GM19438 (cell line): Measurements from ENCODE around the gene GAS5.
"Not testable (repeated sequence)": the region's sequence is repeated elsewhere in the genome, so short reads cannot be mapped to it uniquely, and the experiment has no call there.

Experiments used
- ATAC-seq: cut with Tn5 transposase; IDR thresholded peaks from one replicate; pipeline ENCODE4 v1.9.1; 2021; ENCODE audit warnings: low read depth; ENCODE audit not compliant: unreplicated experiment

The GAS5 gene

DNA sequence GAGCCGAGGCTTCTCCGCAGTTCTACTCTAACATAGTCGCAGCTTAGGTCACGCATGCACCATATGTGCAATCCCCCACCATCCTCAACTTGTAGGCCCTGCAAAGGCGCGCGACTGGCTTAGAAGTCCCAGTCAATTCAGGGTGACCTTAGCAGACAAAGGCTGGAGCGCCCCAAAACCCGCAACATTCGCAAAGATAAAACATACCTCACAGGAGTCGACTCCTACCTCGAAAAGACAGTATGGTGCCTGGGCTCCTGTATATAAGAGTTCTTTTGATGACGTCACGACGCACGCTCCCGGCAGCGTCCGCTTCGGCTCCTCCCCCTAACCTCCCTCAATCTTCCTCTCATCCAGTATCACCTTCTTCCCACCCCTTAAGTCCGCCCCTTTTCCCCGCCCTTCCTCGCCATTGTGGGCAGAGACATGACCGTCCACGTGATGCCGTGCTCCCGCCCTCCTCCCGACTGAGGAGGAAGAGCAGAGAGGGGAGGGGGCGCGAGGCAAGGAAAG lies at the start of gene GAS5:
Gene GAS5, minus strand, starts transcription at position 237 of the 513 bp plus-strand sequence.
- peak; percentile 73 for ATAC-seq

DNA sequence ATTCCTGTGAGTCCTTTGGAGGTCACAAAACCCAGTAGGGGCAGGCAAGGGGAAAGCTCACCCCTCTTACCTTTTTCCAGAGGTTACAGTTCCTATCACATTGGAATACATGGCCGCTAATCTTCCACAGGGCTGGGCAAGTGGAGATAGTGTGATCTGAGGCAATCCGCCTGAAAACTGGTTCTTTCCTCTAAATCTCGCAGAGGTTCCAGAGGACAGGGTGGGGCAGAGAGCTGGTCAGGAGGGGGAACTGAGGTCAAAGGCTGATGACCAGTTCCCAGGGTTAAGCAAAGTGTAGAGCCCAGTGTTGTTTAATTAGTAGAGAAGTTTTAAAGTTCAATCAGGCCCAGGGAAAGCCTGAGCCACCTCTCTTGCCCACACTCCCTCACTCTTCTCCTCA lies 49.4 kb upstream of the GAS5 start, which contains the start of gene SERPINC1:
Gene SERPINC1, minus strand, starts transcription at position 179 of the 400 bp plus-strand sequence. Its CDS starts 68 bp downstream, at position 111.
- ATAC-seq: no peak

DNA sequence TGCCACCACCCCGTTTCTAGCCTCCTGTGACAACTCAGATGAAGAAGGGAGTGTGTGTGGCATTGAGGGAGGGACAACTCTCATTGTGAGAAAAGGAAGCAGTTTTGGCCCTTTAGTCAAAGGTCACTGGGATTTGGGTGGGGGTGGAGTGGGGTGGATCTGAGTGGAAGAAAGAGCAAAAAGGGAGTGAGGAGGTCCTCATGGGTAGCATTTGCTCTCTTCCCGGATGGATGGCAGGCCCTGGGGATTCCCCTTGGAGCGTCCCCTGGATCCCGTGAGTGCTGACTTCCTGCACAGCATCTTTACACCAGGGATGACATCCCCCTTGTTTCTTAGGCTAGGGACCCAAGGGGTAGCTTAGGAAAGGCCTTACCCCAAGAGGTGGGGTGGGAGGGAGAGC lies 48.9 kb upstream of the GAS5 start:
- no peak for ATAC-seq

DNA sequence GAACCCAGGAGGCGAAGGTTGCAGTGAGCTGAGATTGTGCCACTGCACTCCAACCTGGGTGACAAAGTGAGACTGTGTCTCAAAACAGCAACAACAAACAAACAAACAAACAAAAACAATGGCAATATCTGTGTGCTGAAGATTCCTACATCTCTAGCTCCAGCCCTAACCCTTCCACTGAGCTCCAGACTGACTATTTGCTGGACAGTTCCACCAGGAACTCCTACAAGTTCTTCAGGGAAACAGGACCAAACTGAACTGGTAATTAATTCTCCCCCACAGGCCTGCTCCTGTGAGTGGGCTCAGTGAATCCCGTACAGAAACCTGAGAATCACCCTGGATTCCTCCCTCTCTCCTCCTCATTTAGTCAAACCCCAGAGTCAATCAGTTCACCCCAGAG lies 47.8 kb upstream of the GAS5 start:
- no peak for ATAC-seq

DNA sequence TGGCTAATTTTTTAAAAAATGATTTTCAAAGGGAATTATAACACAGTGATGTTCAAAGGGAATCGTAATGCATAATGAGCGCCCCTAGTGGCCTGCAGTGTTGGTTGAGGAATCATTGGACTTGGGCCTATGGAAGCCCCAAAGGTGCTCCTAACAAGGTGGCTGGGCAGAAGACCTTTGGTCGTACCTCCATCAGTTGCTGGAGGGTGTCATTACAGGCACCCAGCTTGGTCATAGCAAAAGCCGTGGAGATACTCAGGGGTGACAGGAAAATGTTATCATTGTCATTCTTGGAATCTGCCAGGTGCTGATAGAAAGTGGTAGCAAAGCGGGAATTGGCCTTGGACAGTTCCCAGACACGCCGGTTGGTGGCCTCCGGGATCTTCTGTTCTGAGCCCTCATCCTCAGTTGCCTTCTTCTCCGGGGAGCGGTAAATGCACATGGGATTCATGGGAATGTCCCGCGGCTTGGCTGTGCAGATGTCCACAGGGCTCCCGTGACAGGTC lies 46.6 kb upstream of the GAS5 start:
- ATAC-seq: no peak

DNA sequence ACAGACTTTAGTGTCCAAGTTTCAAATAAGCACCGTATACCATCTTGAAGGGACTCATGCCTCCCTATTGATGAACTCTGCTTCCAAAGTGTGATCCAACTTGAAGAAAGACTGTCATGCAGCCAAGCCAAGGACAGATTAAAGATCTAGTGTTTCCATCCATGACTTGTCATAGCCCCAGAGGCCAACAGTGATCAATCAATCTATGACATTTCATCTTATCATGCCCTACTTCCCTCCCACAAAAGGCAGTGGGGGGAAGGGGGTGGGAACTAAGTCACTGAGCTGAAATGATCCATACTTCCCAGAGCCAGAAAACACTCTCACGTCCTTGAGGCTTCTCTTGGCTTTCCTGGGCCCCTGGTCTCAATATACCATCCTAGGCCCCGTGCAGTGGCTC lies 45.3 kb upstream of the GAS5 start:
- ATAC-seq: no peak

DNA sequence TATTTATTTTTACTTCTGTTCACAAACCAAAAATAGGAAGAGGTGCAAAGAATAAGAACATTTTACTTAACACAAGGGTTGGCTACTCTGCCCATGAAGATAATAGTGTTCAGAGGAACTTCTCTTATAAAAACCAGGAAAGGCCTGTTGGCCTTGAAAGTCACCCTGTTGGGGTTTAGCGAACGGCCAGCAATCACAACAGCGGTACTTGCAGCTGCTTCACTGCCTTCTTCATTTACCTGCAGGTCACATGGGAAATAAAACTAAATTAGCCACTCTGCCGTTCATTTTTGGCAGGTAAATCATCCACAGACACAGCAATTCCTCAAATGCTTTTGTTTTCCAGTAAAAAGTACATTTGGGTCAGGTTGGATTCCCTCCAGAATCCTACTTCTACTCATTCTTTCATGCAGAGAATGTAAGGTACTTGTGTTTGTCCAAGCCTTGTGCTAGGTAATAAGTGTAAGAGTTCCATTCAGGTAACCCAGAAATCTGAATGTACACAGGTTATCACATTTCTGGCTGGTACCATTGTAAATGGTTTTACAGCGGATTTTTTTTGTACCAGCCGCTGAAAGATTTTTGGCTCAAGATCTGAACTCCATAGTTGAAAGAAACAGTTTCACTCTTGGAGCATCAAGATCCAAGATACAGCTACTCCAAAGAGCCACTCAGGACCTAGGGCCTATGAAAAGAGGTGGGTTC lies 36.2 kb upstream of the GAS5 start:
- no peak for ATAC-seq

DNA sequence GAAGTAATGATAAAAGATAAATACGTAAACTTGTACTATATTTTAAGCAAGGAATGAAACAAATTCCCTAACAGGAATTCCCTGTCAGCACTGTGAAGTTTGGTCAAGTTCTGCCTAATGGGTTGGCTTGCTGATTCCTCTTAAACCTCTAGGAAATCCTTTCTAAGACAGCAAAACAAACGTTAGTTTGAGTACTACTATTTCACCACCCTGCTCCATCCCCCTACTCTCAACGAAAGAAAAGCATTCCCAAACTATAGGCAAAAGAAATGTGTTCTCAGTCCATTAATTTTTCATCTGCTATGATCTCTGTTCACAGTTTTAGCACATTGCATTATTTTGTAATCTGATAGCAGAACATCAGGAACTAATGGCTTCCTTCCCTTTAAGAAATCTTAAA lies 33.2 kb upstream of the GAS5 start:
- ATAC-seq: no peak

DNA sequence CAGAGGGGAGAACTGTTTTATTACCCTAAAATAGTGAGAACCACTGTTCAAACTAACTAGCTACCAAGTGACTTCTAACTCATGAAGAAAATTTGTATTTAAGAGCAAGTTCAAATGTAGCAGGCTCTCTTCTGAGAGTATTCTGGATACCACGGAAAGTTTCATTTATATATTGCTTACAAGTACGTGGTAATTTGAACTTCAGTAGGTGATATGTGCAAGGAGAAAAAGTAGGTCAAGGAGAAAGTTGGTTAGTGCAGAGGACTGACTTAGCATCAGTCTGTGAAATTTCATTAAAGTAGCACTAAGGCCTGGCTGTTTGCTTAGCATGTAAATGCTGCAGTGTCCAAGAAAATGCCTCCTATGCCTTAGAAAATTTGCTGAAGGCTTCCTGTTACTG lies 32.6 kb upstream of the GAS5 start:
- no peak for ATAC-seq

DNA sequence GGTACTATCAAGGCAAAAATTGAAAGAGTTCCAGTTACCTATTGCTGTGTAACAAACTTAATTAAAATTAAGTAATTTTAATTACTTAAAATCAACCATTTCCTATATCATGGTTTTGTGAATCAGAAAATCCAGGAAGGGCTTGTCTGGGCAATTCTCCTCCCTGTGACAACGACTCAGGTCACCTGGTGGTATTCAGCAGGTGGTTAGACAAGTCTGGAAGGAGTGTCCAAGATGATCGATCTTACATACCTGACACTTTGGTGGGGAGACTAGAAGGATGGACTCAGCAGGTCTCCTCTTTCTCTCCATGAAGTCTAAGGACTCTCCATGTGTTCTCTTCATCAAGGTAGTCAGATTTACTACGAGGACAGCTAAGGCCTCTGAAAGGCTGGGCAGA lies 26.4 kb upstream of the GAS5 start:
- ATAC-seq: no peak

DNA sequence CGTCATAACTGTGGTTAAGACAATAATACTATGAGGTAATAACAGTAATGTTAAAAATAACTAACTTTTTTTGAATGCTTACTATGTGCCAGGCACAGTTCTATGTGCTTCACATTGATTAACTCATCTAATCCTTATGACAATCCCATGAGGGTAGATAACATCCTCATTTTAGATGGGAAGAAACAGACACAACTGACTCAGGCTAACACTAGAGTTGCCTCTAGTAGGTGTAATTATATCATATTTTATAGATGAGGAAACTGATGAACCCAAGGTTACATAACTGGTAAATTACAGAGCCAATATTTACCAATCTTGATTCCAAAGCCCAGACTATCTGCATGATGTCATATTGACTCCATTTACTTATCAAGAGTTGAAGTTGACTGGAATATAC lies 25.8 kb upstream of the GAS5 start:
- ATAC-seq: no peak

DNA sequence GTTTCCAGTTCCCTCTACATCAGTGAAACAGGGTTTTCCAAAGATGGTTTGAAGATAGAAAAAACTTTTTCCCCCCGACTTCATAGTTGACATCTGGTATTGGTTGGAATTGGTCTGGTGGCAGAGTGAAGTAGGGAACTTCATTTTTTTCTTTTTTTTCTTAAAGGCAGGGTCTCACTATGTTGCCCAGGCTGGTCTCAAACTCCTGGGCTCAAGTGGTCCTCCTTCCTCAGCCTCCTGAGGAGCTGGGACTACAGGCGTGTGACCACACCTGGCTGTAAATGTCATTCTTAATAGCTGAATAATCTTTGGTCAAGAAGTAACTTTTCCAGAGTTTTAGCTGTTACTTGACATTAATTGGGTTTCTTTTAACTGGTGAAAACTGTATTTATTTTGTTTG lies 22.1 kb upstream of the GAS5 start:
- no peak for ATAC-seq

DNA sequence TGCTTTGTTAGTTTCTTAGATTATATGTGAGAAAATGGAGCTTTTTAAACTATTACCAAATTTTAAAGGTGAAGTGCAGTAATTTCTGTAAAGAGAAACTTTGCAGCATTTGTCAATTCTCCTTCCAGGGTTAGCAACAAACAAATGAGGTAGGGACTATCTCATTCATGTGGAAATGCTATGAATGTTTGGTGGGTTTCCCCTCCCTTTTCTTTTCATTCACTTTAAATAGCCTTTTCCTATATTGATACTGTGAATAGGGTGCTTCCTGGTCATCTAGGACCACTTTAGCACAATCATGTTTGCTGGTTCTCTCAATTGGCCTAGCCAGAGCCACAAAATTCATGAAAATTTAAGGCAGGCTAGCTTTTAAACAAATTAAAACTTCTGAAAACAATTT lies 21.0 kb upstream of the GAS5 start:
- ATAC-seq: no peak

DNA sequence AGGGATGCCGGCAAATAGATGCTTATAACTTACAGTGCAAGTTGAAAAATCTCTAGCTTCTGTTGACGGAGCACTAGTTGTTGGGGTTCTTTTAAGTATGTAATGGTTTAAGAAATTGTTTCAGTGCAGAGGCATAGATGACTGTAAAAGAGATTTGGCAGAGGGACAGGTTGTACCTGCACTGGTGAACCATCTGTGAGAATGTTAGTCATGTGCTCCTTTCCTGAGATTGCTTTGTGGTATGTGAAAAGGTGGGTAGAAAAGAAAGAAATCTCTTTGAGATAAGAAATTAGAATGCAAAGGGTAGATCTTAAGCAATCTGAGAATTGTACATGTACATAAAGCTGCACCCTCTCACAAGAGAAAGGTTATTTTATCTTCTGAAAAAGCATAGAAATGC lies 19.8 kb upstream of the GAS5 start:
- no peak for ATAC-seq

DNA sequence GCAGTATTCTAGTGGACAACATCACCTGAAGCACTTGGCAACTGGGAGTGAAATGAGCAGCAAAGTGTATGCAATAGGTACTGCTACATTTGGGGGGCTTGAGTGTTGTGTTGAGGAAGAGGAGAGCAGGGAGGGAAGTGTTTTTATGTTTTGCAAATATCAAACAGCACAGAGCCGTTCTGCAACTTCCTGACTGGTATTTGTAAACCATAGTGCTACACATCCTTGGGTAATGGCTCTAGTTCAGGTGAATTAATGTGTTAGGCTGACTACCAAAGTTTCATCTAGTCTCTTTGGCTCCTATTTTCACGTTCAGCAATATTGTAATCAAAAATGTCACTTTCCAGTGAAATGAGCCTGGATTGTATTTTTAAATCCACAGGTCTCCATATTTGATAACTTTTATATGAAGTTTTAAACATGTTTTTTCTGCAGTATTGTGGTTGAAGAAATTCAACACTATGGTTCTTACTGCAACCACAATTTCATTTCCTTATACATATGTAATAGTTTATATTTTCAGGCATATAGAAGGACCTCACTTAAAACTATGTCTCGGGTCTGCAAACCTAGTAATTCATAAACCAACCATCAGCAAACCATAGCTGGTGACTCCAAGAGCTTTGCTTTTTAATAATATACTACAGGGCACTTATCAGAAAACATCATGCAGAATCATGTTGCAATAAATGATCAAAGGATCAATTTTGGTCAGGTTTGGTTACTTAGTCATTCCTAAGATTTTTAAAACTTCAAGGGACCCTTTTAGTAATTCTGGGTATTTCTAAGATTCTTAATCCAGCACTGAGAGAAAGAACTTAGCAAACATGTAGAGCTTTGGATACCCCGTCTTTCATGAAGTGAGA lies 19.2 kb upstream of the GAS5 start:
- ATAC-seq: no peak

DNA sequence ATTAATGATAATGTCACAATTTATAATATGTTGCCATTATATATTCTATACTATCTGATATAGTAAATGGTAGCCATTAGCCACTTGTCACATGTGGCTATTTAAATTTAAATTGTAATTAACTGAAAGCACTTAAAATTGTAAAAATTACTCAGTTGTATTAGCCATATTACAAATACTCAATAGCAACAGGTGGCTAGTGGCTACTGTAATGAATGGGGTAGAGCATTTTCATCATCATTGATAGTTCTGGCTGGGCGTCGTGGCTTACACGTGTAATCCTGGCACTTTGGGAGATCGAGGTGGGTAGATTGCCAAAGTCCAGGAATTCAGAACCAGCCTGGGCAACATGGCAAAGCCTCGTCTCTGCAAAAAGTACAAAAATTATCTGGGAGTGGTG lies 16.9 kb upstream of the GAS5 start:
- no peak for ATAC-seq

DNA sequence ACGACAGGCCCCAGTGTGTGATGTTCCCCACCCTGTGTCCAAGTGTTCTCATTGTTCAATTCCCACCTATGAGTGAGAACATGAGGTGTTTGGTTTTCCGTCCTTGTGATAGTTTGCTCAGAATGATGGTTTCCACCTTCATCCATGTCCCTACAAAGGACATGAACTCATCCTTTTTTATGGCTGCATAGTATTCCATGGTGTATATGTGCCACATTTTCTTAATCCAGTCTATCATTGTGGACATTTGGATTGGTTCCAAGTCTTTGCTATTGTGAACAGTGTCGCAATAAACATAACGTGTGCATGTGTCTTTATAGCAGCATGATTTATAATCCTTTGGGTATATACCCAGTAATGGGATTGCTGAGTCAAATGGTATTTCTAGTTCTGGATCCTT lies 13.3 kb upstream of the GAS5 start:
- ATAC-seq: not testable (repeated sequence)

DNA sequence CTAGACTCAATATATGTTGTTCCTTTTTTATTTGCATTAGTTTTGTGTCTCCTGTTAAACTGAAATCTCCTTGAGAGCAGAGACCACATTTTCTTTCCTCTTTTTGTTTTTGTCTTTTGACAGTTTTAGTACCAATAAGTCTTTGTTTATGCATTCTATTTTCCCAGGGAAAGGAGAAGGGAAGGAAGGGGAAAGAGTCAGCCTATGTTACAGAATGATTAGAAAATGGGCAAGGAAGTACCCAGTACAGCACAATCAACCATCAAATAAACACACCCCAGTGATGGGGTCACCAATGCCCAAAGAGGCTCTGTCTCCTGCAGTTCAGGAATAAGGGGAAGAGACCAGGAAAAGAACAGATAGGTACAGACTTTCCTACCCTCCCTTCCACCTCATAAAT lies 10.5 kb upstream of the GAS5 start:
- ATAC-seq: no peak

DNA sequence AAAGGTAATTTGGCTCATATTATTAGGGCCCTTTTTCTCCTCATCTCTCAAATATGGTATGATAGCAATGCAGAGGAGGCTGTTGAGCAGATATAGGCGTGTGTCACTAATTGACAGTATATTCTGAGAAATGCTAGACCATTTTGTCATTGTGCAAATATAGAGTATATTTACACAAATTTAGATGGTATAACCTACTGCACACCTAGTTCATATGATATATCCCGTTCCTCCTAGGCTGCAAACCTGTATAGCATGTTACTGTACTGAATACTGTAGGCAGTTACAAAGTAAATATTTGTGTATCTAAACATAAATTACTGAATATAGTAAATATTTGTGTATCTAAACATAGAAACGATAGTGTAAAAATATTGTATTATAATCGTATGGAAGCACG lies 8.9 kb upstream of the GAS5 start:
- ATAC-seq: no peak

DNA sequence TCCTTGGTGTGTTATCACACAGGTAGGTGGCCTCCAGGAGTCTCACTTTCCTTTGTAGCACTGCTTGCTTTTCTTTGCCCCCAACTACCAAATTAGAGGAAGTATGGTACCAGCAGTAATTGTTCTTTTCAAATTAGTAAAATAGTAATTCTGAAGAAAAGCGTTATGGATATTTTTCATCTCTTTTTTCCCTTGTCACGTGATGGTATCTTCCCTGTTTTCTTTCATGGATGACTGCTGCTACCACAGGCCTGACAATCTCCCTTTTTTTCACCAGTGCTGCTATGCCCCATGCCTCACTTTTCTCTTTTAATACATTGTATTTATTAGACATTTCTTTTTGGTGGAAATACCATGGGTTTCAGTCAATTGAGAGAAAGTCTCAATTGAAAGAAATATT lies 3.7 kb upstream of the GAS5 start:
- ATAC-seq: no peak

DNA sequence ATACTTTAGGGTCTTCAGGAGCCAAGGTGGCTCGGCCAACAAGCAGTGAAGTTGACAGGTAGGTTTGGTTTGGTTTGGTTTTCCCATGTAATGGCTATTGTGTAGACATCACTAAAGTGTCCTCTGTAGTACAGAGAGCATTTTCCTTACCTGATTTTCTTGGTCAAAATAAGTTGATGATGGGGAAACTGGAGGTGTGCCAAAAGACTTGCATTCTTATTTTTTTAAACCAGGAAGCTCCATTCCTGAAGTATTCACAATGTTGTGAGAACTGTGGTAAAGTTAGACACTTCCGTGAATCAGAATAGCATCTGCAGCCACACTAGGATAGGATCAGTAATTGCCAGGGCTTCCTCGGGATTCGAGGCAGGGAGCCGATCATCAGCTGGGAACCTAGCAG lies 3.3 kb upstream of the GAS5 start:
- ATAC-seq: no peak
